HFFc6 (cell line): ENCODE measurements around the gene MEF2C. TPM values are rescaled to one million over a fixed set of nuclear protein-coding genes. Genes with fewer than 3 reads are reported as not detected.

Experiments used
- DNase-seq: peaks from one replicate; pipeline ENCODE4 v3.0.0-alpha.2; 2018
- H3K27ac Mint-ChIP-seq: 2 replicates; pipeline ENCODE4 v1.8.0; 2020; ENCODE audit warnings: mild to moderate bottlenecking, mixed read lengths
- H3K27me3 Mint-ChIP-seq: 2 replicates; pipeline ENCODE4 v1.8.0; 2021; ENCODE audit warnings: mild to moderate bottlenecking, moderate library complexity, mixed read lengths; ENCODE audit not compliant: insufficient read depth
- H3K36me3 Mint-ChIP-seq: 2 replicates; pipeline ENCODE4 v1.8.0; 2021; ENCODE audit warnings: low read depth, mixed read lengths
- H3K4me1 Mint-ChIP-seq: 2 replicates; pipeline ENCODE4 v1.8.0; 2020; ENCODE audit warnings: low read depth, mixed read lengths
- H3K4me3 Mint-ChIP-seq: 2 replicates; pipeline ENCODE4 v1.8.0; 2020; ENCODE audit warnings: mild to moderate bottlenecking, moderate library complexity, mixed read lengths
- H3K9me3 Mint-ChIP-seq: 2 replicates; pipeline ENCODE4 v1.8.0; 2020; ENCODE audit warnings: mild to moderate bottlenecking, mixed read lengths
- CTCF ChIP-seq: fragments of 200-600 bp; sonication (generic); IDR thresholded peaks from 2 replicates; pipeline ENCODE4 v1.5.0; 2021; ENCODE audit warnings: antibody characterized with exemption, mild to moderate bottlenecking
- long read RNA-seq: library from polyadenylated mRNA; unstranded; transcript quantifications from one replicate; pipeline ENCODE4 v2.0.0, GENCODE V29; 2019
- total RNA-seq, 6 experiments: library from RNA; stranded (reverse); fragmentation: NEBNext Ultra II Directional; extraction: Animal tissue kit (Norgen Biotek cat#: 25700); gene quantifications; 2 replicates in 1 of 6; 3 replicates in 5 of 6; pipeline ENCODE4 v1.2.3, GENCODE V29; 2021

MEF2C gene
- total RNA-seq: 10 to 100 TPM in 1 of 6 experiments, 1 to 10 TPM in 5; 3.6 to 12.6 (median 9.2) TPM
- long read RNA-seq, partial matches to known transcripts: 0 of 3 reads
- long read RNA-seq, other reads (novel, unspliced or antisense): 3 of 3 reads

- Mint-ChIP-seq H3K4me3 (peak within 1 kb of the TSS; percentile 98), H3K27me3 (peaks cover 2% of the 10 kb centered on the region; the same call in 1 of the 2 replicates), H3K36me3 (no peaks in the 10 kb centered on the region), H3K27ac (peak within 1 kb of the TSS; percentile 99), H3K4me1 (peaks cover 42% of the 10 kb centered on the region), H3K9me3 (no peaks in the 10 kb centered on the region)
- peak; percentile 82 for DNase-seq
- TF ChIP-seq CTCF: no peak
These were observed at the start of gene MEF2C for GRCh38 chr5:88883059-88883835. MEF2C (minus strand) TSS chr5:88883184; CDS start chr5:88823788, 59,396 bp downstream.

GRCh38 chr5:88932541-88932940 is 49.6 kb upstream of the MEF2C start:
- Mint-ChIP-seq H3K27me3 (no peaks in the 10 kb centered on the region), H3K4me1 (no peaks in the 10 kb centered on the region), H3K27ac (no peak overlapping the region), H3K9me3 (no peaks in the 10 kb centered on the region), H3K36me3 (no peaks in the 10 kb centered on the region), H3K4me3 (no peak overlapping the region)
- no peak for TF ChIP-seq CTCF
- DNase-seq: no peak

DNA sequence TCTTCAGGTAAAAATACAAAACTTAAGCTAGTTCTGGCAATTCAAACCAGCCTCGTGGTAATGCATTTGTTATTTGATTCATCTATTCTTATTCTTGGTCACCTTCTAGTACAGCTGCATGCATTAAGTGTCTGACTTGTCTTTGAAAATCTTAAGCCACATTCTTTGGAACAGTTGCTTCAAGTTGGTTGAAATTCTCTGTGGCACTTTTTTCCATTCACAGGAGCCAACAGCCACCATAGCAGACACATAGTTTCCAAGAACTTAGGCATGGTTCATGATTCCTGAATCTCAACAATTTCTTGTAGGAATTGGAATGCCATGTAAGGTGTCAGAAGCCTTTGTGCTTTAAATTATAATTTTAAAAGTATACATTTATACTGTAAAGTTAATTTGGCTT is 47.4 kb upstream of the MEF2C start:
- no peak overlapping the region for H3K4me3 Mint-ChIP-seq
- H3K36me3 Mint-ChIP-seq: no peaks in the 10 kb centered on the region
- no peak for TF ChIP-seq CTCF
- no peaks in the 10 kb centered on the region for H3K9me3 Mint-ChIP-seq
- DNase-seq: no peak
- no peak overlapping the region for H3K27ac Mint-ChIP-seq
- no peaks in the 10 kb centered on the region for H3K27me3 Mint-ChIP-seq
- H3K4me1 Mint-ChIP-seq: no peaks in the 10 kb centered on the region

- Mint-ChIP-seq H3K4me1 (no peaks in the 10 kb centered on the region), H3K4me3 (no peak overlapping the region), H3K9me3 (no peaks in the 10 kb centered on the region), H3K36me3 (no peaks in the 10 kb centered on the region), H3K27me3 (no peaks in the 10 kb centered on the region), H3K27ac (no peak overlapping the region)
- DNase-seq: no peak
- TF ChIP-seq CTCF: no peak
These were observed 46.4 kb upstream of the MEF2C start for GRCh38 chr5:88929385-88929784.

DNA sequence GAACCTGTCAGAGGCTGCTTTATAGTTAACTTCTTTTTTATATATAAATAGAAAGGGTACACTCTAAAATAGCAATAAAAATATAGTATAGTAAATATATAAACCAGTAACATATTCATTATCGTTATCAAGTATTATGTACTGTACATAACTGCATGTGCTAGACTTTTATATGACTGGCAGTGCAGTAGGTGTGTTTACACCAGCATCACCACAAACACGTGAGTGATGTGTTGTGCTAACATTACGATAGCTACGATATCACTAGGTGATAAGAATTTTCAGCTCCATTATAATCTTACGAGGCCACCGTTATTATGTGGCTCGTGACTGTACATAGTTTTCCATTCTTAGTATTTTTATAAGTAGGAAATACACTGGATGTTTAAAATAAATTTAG is 43.8 kb upstream of the MEF2C start:
- H3K36me3 Mint-ChIP-seq: no peaks in the 10 kb centered on the region
- TF ChIP-seq CTCF: no peak
- no peak for DNase-seq
- H3K27me3 Mint-ChIP-seq: no peaks in the 10 kb centered on the region
- no peak overlapping the region for H3K27ac Mint-ChIP-seq
- no peaks in the 10 kb centered on the region for H3K4me1 Mint-ChIP-seq
- no peak overlapping the region for H3K4me3 Mint-ChIP-seq
- no peaks in the 10 kb centered on the region for H3K9me3 Mint-ChIP-seq
